Naive thymus-derived CD8-positive, alpha-beta T cell (primary cell): ENCODE measurements around the gene KRTAP15-1. TPM values are rescaled to one million over a fixed set of nuclear protein-coding genes. Genes with fewer than 3 reads are reported as not detected.

Experiments
- ATAC-seq, 2 donors: fragments of 150-1000 bp; cut with Tn5 transposase in 1 of 2; sonication (Bioruptor Pico), chemical (Tn5 transposase) in 1 of 2; 1 replicate in 1 of 2; 2 replicates in 1 of 2; pipeline ENCODE4 v1.10.0; 2021; ENCODE audit warnings: mild to moderate bottlenecking in 2 of 2, moderate library complexity in 2 of 2
- POLR2A ChIA-PET: fragments of 350-600 bp; sonication (Branson Sonifier 250); formaldehyde crosslinking; loops from one replicate; lab custom pipeline; 2021; ENCODE audit warnings: antibody characterized with exemption; lab: Charles Lee
- DNase-seq, 10 donors: peaks; one replicate each; pipeline versions ENCODE4 v3.0.0 to v3.0.0-alpha.2; 2020 to 2022
- H3K27ac Mint-ChIP-seq, 10 donors: one replicate each; pipeline ENCODE4 v1.8.0; 2020 to 2022; ENCODE audit warnings: mild to moderate bottlenecking in 10 of 10, mixed read lengths in 10 of 10, moderate library complexity in 4 of 10, inconsistent platforms in 1 of 10
- H3K27me3 Mint-ChIP-seq, 5 donors: one replicate each; pipeline ENCODE4 v1.8.0; 2021 to 2022; ENCODE audit warnings: mixed read lengths in 5 of 5
- H3K36me3 Mint-ChIP-seq, 3 donors: one replicate each; pipeline ENCODE4 v1.8.0; 2020 to 2022; ENCODE audit warnings: mixed read lengths in 3 of 3, mild to moderate bottlenecking in 2 of 3, inconsistent platforms in 1 of 3
- H3K4me1 Mint-ChIP-seq, 4 donors: one replicate each; pipeline ENCODE4 v1.8.0; 2021 to 2022; ENCODE audit warnings: mixed read lengths in 4 of 4
- H3K4me3 Mint-ChIP-seq, 10 donors: one replicate each; pipeline ENCODE4 v1.8.0; 2020 to 2022; ENCODE audit warnings: mild to moderate bottlenecking in 10 of 10, mixed read lengths in 10 of 10, moderate library complexity in 6 of 10, inconsistent platforms in 1 of 10
- H3K9me3 Mint-ChIP-seq, 9 donors: one replicate each; pipeline ENCODE4 v1.8.0; 2020 to 2022; ENCODE audit warnings: mixed read lengths in 9 of 9, mild to moderate bottlenecking in 3 of 9, inconsistent platforms in 1 of 9, moderate library complexity in 1 of 9
- polyA plus RNA-seq, 3 donors: library from polyadenylated mRNA; unstranded; fragments of 300-500 nt; fragmentation: Illumina TruSeq; gene quantifications; one replicate each; pipeline ENCODE4 v1.2.3, GENCODE V29; 2021
- total RNA-seq, 8 experiments: library from RNA in 2 of 8; stranded (reverse) in 2 of 8; gene quantifications; one replicate each; pipeline ENCODE4 v1.2.3 and lab custom pipeline; 2021 to 2026

KRTAP15-1 gene
- total and polyA plus RNA-seq, 5 experiments from 2014 or later = not detected

- H3K4me1 Mint-ChIP-seq = peaks cover 0 to 1% (median 0%) of the 10 kb centered on the region in 4 donors
- no peak overlapping the region for H3K4me3 Mint-ChIP-seq
- peaks cover 0 to 14% (median 7%) of the 10 kb centered on the region in 5 donors for H3K27me3 Mint-ChIP-seq
- POLR2A ChIA-PET = no interaction called here
- DNase-seq (no peak), ATAC-seq (no peak)
- peaks cover 0 to 2% (median 0%) of the 10 kb centered on the region in 9 donors for H3K9me3 Mint-ChIP-seq
- no peak overlapping the region for H3K27ac Mint-ChIP-seq
- H3K36me3 Mint-ChIP-seq = no peaks in the 10 kb centered on the region
Measured at GRCh38 chr21:30447056-30447455, 7.0 kb downstream of the KRTAP15-1 start.

GRCh38 chr21:30448514-30448913, 8.4 kb downstream of the KRTAP15-1 start:
- peaks cover 0 to 2% (median 0%) of the 10 kb centered on the region in 9 donors for H3K9me3 Mint-ChIP-seq
- ATAC-seq (no peak), DNase-seq (no peak)
- no peak overlapping the region for H3K4me3 Mint-ChIP-seq
- peaks cover 0 to 1% (median 0%) of the 10 kb centered on the region in 4 donors for H3K4me1 Mint-ChIP-seq
- POLR2A ChIA-PET = no interaction called here
- no peaks in the 10 kb centered on the region for H3K36me3 Mint-ChIP-seq
- peaks cover 0 to 18% (median 5%) of the 10 kb centered on the region in 5 donors for H3K27me3 Mint-ChIP-seq
- no peak overlapping the region for H3K27ac Mint-ChIP-seq

DNA sequence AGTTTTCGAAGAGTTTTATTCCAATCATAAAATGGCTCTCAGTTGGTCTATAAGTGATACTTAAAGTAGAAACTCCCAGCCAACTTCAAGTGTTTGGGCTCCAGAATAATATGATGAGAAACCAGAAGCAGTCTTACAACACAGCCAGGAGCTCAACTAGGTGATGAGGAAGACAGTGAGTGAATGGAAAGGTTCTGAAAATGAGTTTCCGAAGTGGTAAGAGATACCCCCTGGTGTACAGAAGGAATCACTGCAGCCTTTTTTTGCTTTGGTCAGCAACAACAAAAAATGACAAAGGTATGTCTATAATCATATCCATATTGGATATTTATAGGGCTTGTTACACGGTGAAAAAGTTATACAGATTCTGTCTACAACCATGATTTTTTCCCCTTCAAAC, 23.6 kb downstream of the KRTAP15-1 start:
- DNase-seq = no peak

GRCh38 chr21:30468900-30469714, 29.0 kb downstream of the KRTAP15-1 start:
- peaks cover 0 to 5% (median 0%) of the 10 kb centered on the region in 9 donors for H3K9me3 Mint-ChIP-seq
- POLR2A ChIA-PET = no interaction called here

More for the DNA sequence above, 23.6 kb downstream of the KRTAP15-1 start:
- Mint-ChIP-seq H3K36me3 (no peaks in the 10 kb centered on the region), H3K4me1 (no peaks in the 10 kb centered on the region), H3K9me3 (peaks cover 0 to 2% (median 0%) of the 10 kb centered on the region in 9 donors), H3K27ac (no peak overlapping the region), H3K4me3 (no peak overlapping the region), H3K27me3 (peaks cover 2 to 19% (median 6%) of the 10 kb centered on the region in 5 donors)
- POLR2A ChIA-PET = no interaction called here
- no peak for ATAC-seq

DNA sequence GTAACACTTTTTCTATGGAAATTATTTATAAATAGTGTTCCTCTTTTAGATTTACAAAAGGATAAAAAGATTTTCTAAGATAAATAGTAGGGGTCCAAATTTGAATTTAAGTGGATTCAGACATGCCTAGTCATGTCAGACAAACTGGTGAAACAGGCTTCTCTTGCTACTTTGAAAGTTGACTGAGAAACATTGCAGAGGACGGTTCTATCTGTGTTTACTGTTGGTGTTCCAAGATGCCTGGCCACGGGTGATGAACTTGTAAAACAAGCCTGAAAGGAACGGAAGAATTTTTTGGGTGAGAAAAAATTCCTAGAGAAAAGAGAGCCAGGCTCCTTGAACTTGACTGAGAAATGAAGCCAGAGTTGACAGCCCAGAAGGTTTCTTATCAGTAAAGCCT, 37.9 kb downstream of the KRTAP15-1 start:
- no peak for ATAC-seq
- no peaks in the 10 kb centered on the region for H3K4me1 Mint-ChIP-seq
- H3K27ac Mint-ChIP-seq = no peak overlapping the region
- no peak for DNase-seq
- POLR2A ChIA-PET = no interaction called here
- peaks cover 0 to 2% (median 0%) of the 10 kb centered on the region in 9 donors for H3K9me3 Mint-ChIP-seq
- peaks cover 0 to 2% (median 0%) of the 10 kb centered on the region in 5 donors for H3K27me3 Mint-ChIP-seq
- no peak overlapping the region for H3K4me3 Mint-ChIP-seq
- H3K36me3 Mint-ChIP-seq = no peaks in the 10 kb centered on the region

More at GRCh38 chr21:30468900-30469714, 29.0 kb downstream of the KRTAP15-1 start:
- ATAC-seq = no peak
- Mint-ChIP-seq H3K27me3 (peaks cover 2 to 17% (median 4%) of the 10 kb centered on the region in 5 donors), H3K4me1 (no peaks in the 10 kb centered on the region), H3K36me3 (no peaks in the 10 kb centered on the region), H3K4me3 (no peak overlapping the region), H3K27ac (no peak overlapping the region)
- no peak for DNase-seq

DNA sequence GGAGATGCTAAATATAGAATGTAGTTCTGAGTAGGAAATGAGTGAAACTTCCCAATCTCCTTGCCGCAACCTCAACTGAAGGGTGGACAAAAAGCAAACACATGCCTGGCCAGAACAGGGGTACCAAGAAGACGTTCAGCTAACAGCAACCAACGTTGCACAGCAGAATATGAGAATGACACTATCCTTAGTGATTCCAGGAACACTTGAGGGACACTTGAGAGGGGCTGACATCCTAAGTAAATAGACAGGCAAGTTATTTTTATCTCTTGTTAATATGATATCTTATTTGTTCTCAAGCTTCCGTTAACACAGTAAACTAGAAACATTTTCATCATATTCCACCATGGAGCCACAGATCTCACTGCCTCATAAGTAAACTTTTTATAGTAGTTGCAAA, 39.2 kb downstream of the KRTAP15-1 start:
- Mint-ChIP-seq H3K27ac (no peak overlapping the region), H3K4me3 (no peak overlapping the region), H3K36me3 (no peaks in the 10 kb centered on the region), H3K4me1 (no peaks in the 10 kb centered on the region), H3K27me3 (peaks cover 0 to 2% (median 0%) of the 10 kb centered on the region in 5 donors), H3K9me3 (peaks cover 0 to 2% (median 0%) of the 10 kb centered on the region in 9 donors)
- DNase-seq (no peak), ATAC-seq (no peak)
- POLR2A ChIA-PET = no interaction called here

GRCh38 chr21:30480145-30480544, 40.1 kb downstream of the KRTAP15-1 start, which contains the start of gene KRTAP19-1:
KRTAP19-1 (minus strand) TSS chr21:30480367; CDS start chr21:30480317, 50 bp downstream.
- DNase-seq (no peak), ATAC-seq (no peak)
- no peaks in the 10 kb centered on the region for H3K27me3 Mint-ChIP-seq
- no peak within 1 kb of the TSS for H3K4me3 Mint-ChIP-seq
- no peak within 1 kb of the TSS for H3K27ac Mint-ChIP-seq
- POLR2A ChIA-PET = no interaction called here
- no peaks in the 10 kb centered on the region for H3K4me1 Mint-ChIP-seq
- peaks cover 0 to 4% (median 2%) of the 10 kb centered on the region in 9 donors for H3K9me3 Mint-ChIP-seq
- H3K36me3 Mint-ChIP-seq = no peaks in the 10 kb centered on the region

DNA sequence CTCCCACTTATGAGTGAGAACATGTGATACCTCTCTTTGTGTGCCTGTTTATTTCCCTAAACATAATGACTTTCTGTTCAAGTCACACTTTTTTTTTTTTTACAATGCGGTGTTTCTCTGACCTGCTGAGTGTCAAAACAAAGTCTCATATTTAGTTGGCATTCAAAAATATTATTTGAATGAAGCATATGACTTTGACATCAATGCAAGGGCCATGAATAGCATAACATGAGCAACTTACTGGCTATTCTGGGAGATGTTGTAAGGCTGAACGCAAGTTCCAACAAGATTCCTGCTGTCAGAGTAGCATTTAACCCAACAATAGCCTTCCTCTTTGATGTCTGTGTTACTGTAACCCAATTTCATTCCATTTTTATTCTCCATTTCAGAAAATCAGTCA, 42.1 kb downstream of the KRTAP15-1 start:
- Mint-ChIP-seq H3K27me3 (no peaks in the 10 kb centered on the region), H3K27ac (no peak overlapping the region), H3K4me3 (no peak overlapping the region), H3K9me3 (peaks cover 0 to 15% (median 10%) of the 10 kb centered on the region in 9 donors), H3K4me1 (no peaks in the 10 kb centered on the region), H3K36me3 (no peaks in the 10 kb centered on the region)
- ATAC-seq (no peak), DNase-seq (no peak)
- POLR2A ChIA-PET = no interaction called here

- ATAC-seq = no peak
- H3K27ac Mint-ChIP-seq = no peak overlapping the region
- H3K27me3 Mint-ChIP-seq = no peaks in the 10 kb centered on the region
- DNase-seq = no peak
- H3K4me1 Mint-ChIP-seq = no peaks in the 10 kb centered on the region
- H3K36me3 Mint-ChIP-seq = no peaks in the 10 kb centered on the region
- H3K4me3 Mint-ChIP-seq = no peak overlapping the region
- peaks cover 1 to 18% (median 11%) of the 10 kb centered on the region in 9 donors for H3K9me3 Mint-ChIP-seq
- POLR2A ChIA-PET = no interaction called here
Measured at GRCh38 chr21:30486180-30486579, 46.1 kb downstream of the KRTAP15-1 start.

- peaks cover 0 to 18% (median 11%) of the 10 kb centered on the region in 9 donors for H3K9me3 Mint-ChIP-seq
- H3K27ac Mint-ChIP-seq = no peak within 1 kb of the TSS
- H3K4me1 Mint-ChIP-seq = no peaks in the 10 kb centered on the region
- no peaks in the 10 kb centered on the region for H3K27me3 Mint-ChIP-seq
- no peaks in the 10 kb centered on the region for H3K36me3 Mint-ChIP-seq
- ATAC-seq = no peak
- POLR2A ChIA-PET = no interaction called here
- no peak within 1 kb of the TSS for H3K4me3 Mint-ChIP-seq
- no peak for DNase-seq
Measured at GRCh38 chr21:30487336-30487735, 47.3 kb downstream of the KRTAP15-1 start, which contains the start of gene KRTAP19-2. KRTAP19-2 (minus strand) TSS chr21:30487436; CDS start chr21:30487348, 88 bp downstream.

Other genes starting within 250 kb of the KRTAP15-1 start
- gene CLDN8, start 224.2 kb upstream of the KRTAP15-1 start, total RNA-seq = not detected
- gene CLDN8, start 224.2 kb upstream of the KRTAP15-1 start, polyA plus RNA-seq = not detected
- gene KRTAP24-1, start 157.3 kb upstream of the KRTAP15-1 start, total RNA-seq = not detected
- gene KRTAP24-1, start 157.3 kb upstream of the KRTAP15-1 start, polyA plus RNA-seq = not detected
- gene KRTAP25-1, start 150.8 kb upstream of the KRTAP15-1 start, total RNA-seq = not detected
- gene KRTAP25-1, start 150.8 kb upstream of the KRTAP15-1 start, polyA plus RNA-seq = not detected
- gene KRTAP26-1, start 120.0 kb upstream of the KRTAP15-1 start, total RNA-seq = not detected
- not detected for gene KRTAP26-1, start 120.0 kb upstream of the KRTAP15-1 start, polyA plus RNA-seq
- gene KRTAP27-1, start 102.6 kb upstream of the KRTAP15-1 start, total RNA-seq = not detected
- gene KRTAP27-1, start 102.6 kb upstream of the KRTAP15-1 start, polyA plus RNA-seq = not detected
- gene KRTAP23-1, start 91.7 kb upstream of the KRTAP15-1 start, total RNA-seq = not detected
- not detected for gene KRTAP23-1, start 91.7 kb upstream of the KRTAP15-1 start, polyA plus RNA-seq
- not detected for gene KRTAP13-2, start 68.0 kb upstream of the KRTAP15-1 start, total RNA-seq
- gene KRTAP13-2, start 68.0 kb upstream of the KRTAP15-1 start, polyA plus RNA-seq = not detected
- gene KRTAP13-1, start 44.2 kb upstream of the KRTAP15-1 start, total RNA-seq = not detected
- not detected for gene KRTAP13-1, start 44.2 kb upstream of the KRTAP15-1 start, polyA plus RNA-seq
- gene KRTAP13-3, start 14.3 kb upstream of the KRTAP15-1 start, total RNA-seq = not detected
- not detected for gene KRTAP13-3, start 14.3 kb upstream of the KRTAP15-1 start, polyA plus RNA-seq
- gene KRTAP13-4, start 10.1 kb upstream of the KRTAP15-1 start, total RNA-seq = not detected
- gene KRTAP13-4, start 10.1 kb upstream of the KRTAP15-1 start, polyA plus RNA-seq = not detected
- not detected for gene KRTAP19-1, start 40.1 kb downstream of the KRTAP15-1 start, total RNA-seq
- gene KRTAP19-1, start 40.1 kb downstream of the KRTAP15-1 start, polyA plus RNA-seq = not detected
- not detected for gene KRTAP19-2, start 47.2 kb downstream of the KRTAP15-1 start, total RNA-seq
- not detected for gene KRTAP19-2, start 47.2 kb downstream of the KRTAP15-1 start, polyA plus RNA-seq
- gene KRTAP19-3, start 51.7 kb downstream of the KRTAP15-1 start, total RNA-seq = not detected
- not detected for gene KRTAP19-3, start 51.7 kb downstream of the KRTAP15-1 start, polyA plus RNA-seq
- not detected for gene KRTAP19-4, start 56.9 kb downstream of the KRTAP15-1 start, total RNA-seq
- not detected for gene KRTAP19-4, start 56.9 kb downstream of the KRTAP15-1 start, polyA plus RNA-seq
- gene KRTAP19-5, start 61.9 kb downstream of the KRTAP15-1 start, total RNA-seq = not detected
- gene KRTAP19-5, start 61.9 kb downstream of the KRTAP15-1 start, polyA plus RNA-seq = not detected
- not detected for gene KRTAP19-6, start 101.6 kb downstream of the KRTAP15-1 start, total RNA-seq
- gene KRTAP19-6, start 101.6 kb downstream of the KRTAP15-1 start, polyA plus RNA-seq = not detected
- gene KRTAP19-7, start 121.0 kb downstream of the KRTAP15-1 start, total RNA-seq = not detected
- gene KRTAP19-7, start 121.0 kb downstream of the KRTAP15-1 start, polyA plus RNA-seq = not detected
- not detected for gene KRTAP22-2, start 150.1 kb downstream of the KRTAP15-1 start, total RNA-seq
- gene KRTAP22-2, start 150.1 kb downstream of the KRTAP15-1 start, polyA plus RNA-seq = not detected
- not detected for gene KRTAP6-3, start 152.2 kb downstream of the KRTAP15-1 start, total RNA-seq
- gene KRTAP6-3, start 152.2 kb downstream of the KRTAP15-1 start, polyA plus RNA-seq = not detected
- gene KRTAP6-2, start 158.6 kb downstream of the KRTAP15-1 start, total RNA-seq = not detected
- gene KRTAP6-2, start 158.6 kb downstream of the KRTAP15-1 start, polyA plus RNA-seq = not detected
- gene KRTAP22-1, start 160.8 kb downstream of the KRTAP15-1 start, total RNA-seq = not detected
- gene KRTAP22-1, start 160.8 kb downstream of the KRTAP15-1 start, polyA plus RNA-seq = not detected
- not detected for gene KRTAP6-1, start 173.7 kb downstream of the KRTAP15-1 start, total RNA-seq
- not detected for gene KRTAP6-1, start 173.7 kb downstream of the KRTAP15-1 start, polyA plus RNA-seq
- not detected for gene KRTAP20-1, start 176.2 kb downstream of the KRTAP15-1 start, total RNA-seq
- gene KRTAP20-1, start 176.2 kb downstream of the KRTAP15-1 start, polyA plus RNA-seq = not detected
- not detected for gene KRTAP20-4, start 180.4 kb downstream of the KRTAP15-1 start, total RNA-seq
- not detected for gene KRTAP20-4, start 180.4 kb downstream of the KRTAP15-1 start, polyA plus RNA-seq
- gene KRTAP20-2, start 194.9 kb downstream of the KRTAP15-1 start, total RNA-seq = not detected
- gene KRTAP20-2, start 194.9 kb downstream of the KRTAP15-1 start, polyA plus RNA-seq = not detected
- gene KRTAP20-3, start 202.6 kb downstream of the KRTAP15-1 start, total RNA-seq = not detected
- gene KRTAP20-3, start 202.6 kb downstream of the KRTAP15-1 start, polyA plus RNA-seq = not detected